Endodermal cell (in vitro differentiated cells): ENCODE results near the gene RYR3. TPM values are rescaled to one million over a fixed set of nuclear protein-coding genes. Genes with fewer than 3 reads are reported as not detected.

ENCODE experiments used
- DNase-seq: peaks from one replicate; pipeline ENCODE4 v3.0.0-alpha.2; 2017
- H3K27ac ChIP-seq: 2 replicates; pipeline ENCODE4 v1.5.1; 2013; ENCODE audit warnings: mild to moderate bottlenecking, low read depth, low read length, moderate library complexity
- H3K27me3 ChIP-seq: 2 replicates; pipeline ENCODE4 v1.6.1; 2013; ENCODE audit warnings: mild to moderate bottlenecking, low read length, moderate library complexity; ENCODE audit not compliant: insufficient read depth, control insufficient read depth, poor library complexity, severe bottlenecking
- H3K36me3 ChIP-seq: 2 replicates; pipeline ENCODE4 v1.7.0; 2013; ENCODE audit warnings: mild to moderate bottlenecking, low read length, moderate library complexity; ENCODE audit not compliant: control insufficient read depth, insufficient read depth
- H3K4me1 ChIP-seq: one replicate; pipeline ENCODE4 v1.7.0; 2013; ENCODE audit warnings: low read length; ENCODE audit not compliant: control insufficient read depth, insufficient read depth
- H3K4me3 ChIP-seq: 2 replicates; pipeline ENCODE4 v1.5.1; 2013; ENCODE audit warnings: mild to moderate bottlenecking, low read length, moderate library complexity
- H3K9ac ChIP-seq: 2 replicates; pipeline ENCODE4 v1.6.1; 2013; ENCODE audit warnings: mild to moderate bottlenecking, low read length, moderate library complexity; ENCODE audit not compliant: poor library complexity, severe bottlenecking; ENCODE audit errors: extremely low read depth
- H3K9me3 ChIP-seq: 2 replicates; pipeline ENCODE4 v1.6.1; 2013; ENCODE audit warnings: mild to moderate bottlenecking, low read length, moderate library complexity; ENCODE audit not compliant: control insufficient read depth
- H3K27ac Mint-ChIP-seq: 2 replicates; pipeline ENCODE4 v1.8.0; 2020; ENCODE audit warnings: mixed read lengths
- H3K27me3 Mint-ChIP-seq: 2 replicates; pipeline ENCODE4 v1.8.0; 2021; ENCODE audit warnings: mild to moderate bottlenecking, mixed read lengths; ENCODE audit not compliant: insufficient read depth
- H3K36me3 Mint-ChIP-seq: 2 replicates; pipeline ENCODE4 v1.8.0; 2020; ENCODE audit warnings: low read depth, mixed read lengths
- H3K4me1 Mint-ChIP-seq: 2 replicates; pipeline ENCODE4 v1.8.0; 2020; ENCODE audit warnings: mixed read lengths
- H3K4me3 Mint-ChIP-seq: 2 replicates; pipeline ENCODE4 v1.8.0; 2020; ENCODE audit warnings: mild to moderate bottlenecking, moderate library complexity, mixed read lengths
- H3K9me3 Mint-ChIP-seq: 2 replicates; pipeline ENCODE4 v1.8.0; 2020; ENCODE audit warnings: mild to moderate bottlenecking, mixed read lengths
- CTCF ChIP-seq: fragments of 200-600 bp; sonication (generic); conservative IDR thresholded peaks from 2 replicates; pipeline ENCODE4 v1.5.0; 2021; ENCODE audit warnings: antibody characterized with exemption, mild to moderate bottlenecking
- WGBS, 2 experiments: methylation state at CpG; one replicate each; pipeline versions ENCODE4 v1.1.5 to v1.1.7; 2013; ENCODE audit warnings: missing lambda C conversion rate in 2 of 2, mixed read lengths in 1 of 2; ENCODE audit not compliant: insufficient coverage in 1 of 2, insufficient read length in 1 of 2; 5-methylcytosine and 5-hydroxymethylcytosine counted together
- total RNA-seq, 2 donors: library from RNA; stranded (reverse); fragmentation: NEBNext Ultra II Directional in 1 of 2; extraction: Animal tissue kit (Norgen Biotek cat#: 25700) in 1 of 2; gene quantifications; 2 replicates in 1 of 2; 3 replicates in 1 of 2; pipeline ENCODE4 v1.2.1, GENCODE V29; 2021

The RYR3 gene
- total RNA-seq, 2 donors from 2014 or later: 0.71 to 1.4 TPM

- Mint-ChIP-seq H3K27ac (no peak overlapping the region), H3K27me3 (no peaks in the 10 kb centered on the region), H3K4me3 (no peak overlapping the region), H3K9me3 (no peaks in the 10 kb centered on the region), H3K4me1 (peaks cover 2% of the 10 kb centered on the region), H3K36me3 (no peaks in the 10 kb centered on the region)
- TF ChIP-seq CTCF: no peak
- no peaks in the 10 kb centered on the region for H3K9me3 ChIP-seq
- no peak overlapping the region for H3K9ac ChIP-seq
- no peak overlapping the region for H3K27ac ChIP-seq
- H3K4me3 ChIP-seq: no peak overlapping the region
- 67 to 100% methylated on average over 2 to 4 of the region's 4 CpGs for WGBS, 2 experiments
- DNase-seq: no peak
- no peaks in the 10 kb centered on the region for H3K27me3 ChIP-seq
- no peaks in the 10 kb centered on the region for H3K36me3 ChIP-seq
- no peaks in the 10 kb centered on the region for H3K4me1 ChIP-seq
Measured at GRCh38 chr15:33730815-33731214, 420.0 kb downstream of the RYR3 start.

GRCh38 chr15:33735143-33735542 is 424.4 kb downstream of the RYR3 start:
- no peak overlapping the region for H3K4me3 Mint-ChIP-seq
- no peak for DNase-seq
- no peak for TF ChIP-seq CTCF
- Histone ChIP-seq H3K27ac (no peak overlapping the region), H3K9me3 (no peaks in the 10 kb centered on the region), H3K9ac (no peak overlapping the region), H3K27me3 (no peaks in the 10 kb centered on the region), H3K36me3 (no peaks in the 10 kb centered on the region), H3K4me3 (no peak overlapping the region), H3K4me1 (no peaks in the 10 kb centered on the region)
- H3K27me3 Mint-ChIP-seq: no peaks in the 10 kb centered on the region
- H3K27ac Mint-ChIP-seq: no peak overlapping the region
- H3K9me3 Mint-ChIP-seq: no peaks in the 10 kb centered on the region
- H3K4me1 Mint-ChIP-seq: peaks cover 9% of the 10 kb centered on the region
- WGBS, 2 experiments: 38% methylated on average over 1 of the region's 1 CpG; no CpG with 5 or more reads in 1 of the 2 experiments
- no peaks in the 10 kb centered on the region for H3K36me3 Mint-ChIP-seq

GRCh38 chr15:33735637-33736247 is 425.0 kb downstream of the RYR3 start:
- no peaks in the 10 kb centered on the region for H3K27me3 Mint-ChIP-seq
- H3K9ac ChIP-seq: no peak overlapping the region
- H3K27me3 ChIP-seq: no peaks in the 10 kb centered on the region
- H3K36me3 Mint-ChIP-seq: no peaks in the 10 kb centered on the region
- no peak overlapping the region for H3K4me3 Mint-ChIP-seq
- no peaks in the 10 kb centered on the region for H3K9me3 Mint-ChIP-seq
- H3K4me1 Mint-ChIP-seq: peaks cover 9% of the 10 kb centered on the region
- no peak overlapping the region for H3K27ac ChIP-seq
- H3K27ac Mint-ChIP-seq: no peak overlapping the region
- WGBS, 2 experiments: 55% methylated on average over 6 of the region's 7 CpGs; no CpG with 5 or more reads in 1 of the 2 experiments
- no peak overlapping the region for H3K4me3 ChIP-seq
- peak; percentile 72 for DNase-seq
- H3K9me3 ChIP-seq: no peaks in the 10 kb centered on the region
- no peaks in the 10 kb centered on the region for H3K36me3 ChIP-seq
- TF ChIP-seq CTCF: peak; percentile 84
- no peaks in the 10 kb centered on the region for H3K4me1 ChIP-seq
